Measurements from ENCODE around the gene TMEM245. TPM values are rescaled to one million over a fixed set of nuclear protein-coding genes. Genes with fewer than 3 reads are reported as not detected.

The TMEM245 gene
- polyA plus RNA-seq, 3 donors = 6.9 to 11.3 (median 9.7) TPM

- H3K4me1 ChIP-seq (ENCODE audit: control insufficient read depth in 1 of 2, insufficient read depth in 2 of 2, low read length in 2 of 2) = peaks cover 0 to 6% of the 10 kb centered on the region in 2 donors
- no peak for TF ChIP-seq CTCF (IDR thresholded peaks at IDR 0.05)
- H3K36me3 ChIP-seq (replicated peaks in 1 of 2; ENCODE audit: control insufficient read depth in 1 of 2, insufficient read depth in 2 of 2, low read length in 2 of 2) = peaks cover 0 to 25% of the 10 kb centered on the region in 2 donors
- no peak overlapping the region for H3K4me3 Mint-ChIP-seq
- H2AFZ ChIP-seq (ENCODE audit: insufficient read depth, low read depth, low read length, poor library complexity, severe bottlenecking) = no peak overlapping the region
- no peaks in the 10 kb centered on the region for H3K79me2 ChIP-seq (ENCODE audit: insufficient read depth, low read length)
- peaks cover 12% of the 10 kb centered on the region for H3K4me1 Mint-ChIP-seq
- H3K4me2 ChIP-seq (replicated peaks; ENCODE audit: extremely low read depth, low read length, poor library complexity, severe bottlenecking) = no peak overlapping the region
- no peaks in the 10 kb centered on the region for H3K9me3 Mint-ChIP-seq
- peaks cover 21 to 24% of the 10 kb centered on the region in 2 donors for H3K36me3 Mint-ChIP-seq
- 100% methylated on average over 1 of the region's 3 CpGs for WGBS (ENCODE audit: insufficient coverage)
- peak overlapping the region in 1 of 7 donors; percentile 74 for H3K27ac Mint-ChIP-seq
- intact Hi-C loops (cut with micrococcal nuclease) = no loop called here
- no peaks in the 10 kb centered on the region for H3K9me3 ChIP-seq (replicated peaks in 1 of 2; ENCODE audit: control insufficient read depth in 1 of 2, insufficient read depth in 1 of 2, low read length in 2 of 2)
- no peaks in the 10 kb centered on the region for H3K27me3 ChIP-seq (ENCODE audit: control insufficient read depth in 2 of 2, insufficient read depth in 2 of 2, low read length in 2 of 2)
- no peak overlapping the region for H3K4me3 ChIP-seq (replicated peaks in 1 of 3; ENCODE audit: low read depth in 2 of 3, low read length in 3 of 3)
- H3K27me3 Mint-ChIP-seq (ENCODE audit: low read depth in 3 of 3) = no peaks in the 10 kb centered on the region
- H3K9ac ChIP-seq (ENCODE audit: insufficient read depth, low read length, poor library complexity, severe bottlenecking) = no peak overlapping the region
- no peak for DNase-seq
- no peak overlapping the region for H3K27ac ChIP-seq (ENCODE audit: low read depth in 1 of 2, low read length in 2 of 2)
- no peaks in the 10 kb centered on the region for H4K20me1 ChIP-seq (ENCODE audit: insufficient read depth, low read length)
These were observed 99.6 kb downstream of the TMEM245 start for GRCh38 chr9:109020113-109020512.

GRCh38 chr9:109019420-109019819 lies 100.3 kb downstream of the TMEM245 start:
- no peak for DNase-seq
- Histone ChIP-seq H3K4me3 (replicated peaks in 1 of 3; ENCODE audit: low read depth in 2 of 3, low read length in 3 of 3) (no peak overlapping the region), H3K27ac (ENCODE audit: low read depth in 1 of 2, low read length in 2 of 2) (no peak overlapping the region), H3K79me2 (ENCODE audit: insufficient read depth, low read length) (no peaks in the 10 kb centered on the region), H3K4me2 (replicated peaks; ENCODE audit: extremely low read depth, low read length, poor library complexity, severe bottlenecking) (no peak overlapping the region), H4K20me1 (ENCODE audit: insufficient read depth, low read length) (no peaks in the 10 kb centered on the region), H3K9ac (ENCODE audit: insufficient read depth, low read length, poor library complexity, severe bottlenecking) (no peak overlapping the region), H3K36me3 (replicated peaks in 1 of 2; ENCODE audit: control insufficient read depth in 1 of 2, insufficient read depth in 2 of 2, low read length in 2 of 2) (peaks cover 0 to 19% of the 10 kb centered on the region in 2 donors), H2AFZ (ENCODE audit: insufficient read depth, low read depth, low read length, poor library complexity, severe bottlenecking) (no peak overlapping the region), H3K9me3 (replicated peaks in 1 of 2; ENCODE audit: control insufficient read depth in 1 of 2, insufficient read depth in 1 of 2, low read length in 2 of 2) (no peaks in the 10 kb centered on the region), H3K27me3 (ENCODE audit: control insufficient read depth in 2 of 2, insufficient read depth in 2 of 2, low read length in 2 of 2) (no peaks in the 10 kb centered on the region), H3K4me1 (ENCODE audit: control insufficient read depth in 1 of 2, insufficient read depth in 2 of 2, low read length in 2 of 2) (peaks cover 0 to 6% of the 10 kb centered on the region in 2 donors)
- TF ChIP-seq CTCF (IDR thresholded peaks at IDR 0.05) = no peak
- intact Hi-C loops (cut with micrococcal nuclease) = loop anchor here in 1 of 2 donors (10.0 kb wide), 1 partner anchor 95 kb away; the partner anchor contains the start of gene TMEM245
- Mint-ChIP-seq H3K27ac (no peak overlapping the region), H3K36me3 (peaks cover 15 to 20% of the 10 kb centered on the region in 2 donors), H3K4me3 (no peak overlapping the region), H3K4me1 (peaks cover 12% of the 10 kb centered on the region), H3K9me3 (no peaks in the 10 kb centered on the region), H3K27me3 (ENCODE audit: low read depth in 3 of 3) (no peaks in the 10 kb centered on the region)
- WGBS (ENCODE audit: insufficient coverage) = no CpG with 5 or more reads among the region's 3 CpGs

All from CD14-positive monocyte (primary cell).